ENCODE results near the gene ATG14.

Gene ATG14

DNA sequence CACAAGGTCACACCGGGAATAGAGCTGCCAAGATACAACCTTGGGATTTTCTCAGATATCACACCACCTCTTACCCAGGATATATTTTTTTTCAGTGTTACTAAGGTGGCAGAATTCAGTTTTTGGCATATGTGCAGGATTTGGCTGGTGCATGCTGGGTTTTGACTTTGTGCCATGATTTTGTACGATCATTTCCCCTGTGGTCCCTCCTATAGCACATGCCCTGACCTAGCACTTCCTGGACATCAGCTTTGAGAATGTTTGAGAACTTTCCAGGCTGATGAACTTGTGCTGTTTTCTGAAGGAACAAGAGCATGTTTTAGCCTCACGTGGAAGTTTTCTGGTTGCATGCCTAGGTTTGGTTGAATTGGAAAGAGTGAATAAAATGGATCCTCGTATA, 39.8 kb upstream of the ATG14 start:
- no peak overlapping the region for H3K4me3 ChIP-seq (ENCODE audit: low read length)
- no peak for DNase-seq (ENCODE audit: low read depth)
- TF ChIP-seq, protein P1, sequence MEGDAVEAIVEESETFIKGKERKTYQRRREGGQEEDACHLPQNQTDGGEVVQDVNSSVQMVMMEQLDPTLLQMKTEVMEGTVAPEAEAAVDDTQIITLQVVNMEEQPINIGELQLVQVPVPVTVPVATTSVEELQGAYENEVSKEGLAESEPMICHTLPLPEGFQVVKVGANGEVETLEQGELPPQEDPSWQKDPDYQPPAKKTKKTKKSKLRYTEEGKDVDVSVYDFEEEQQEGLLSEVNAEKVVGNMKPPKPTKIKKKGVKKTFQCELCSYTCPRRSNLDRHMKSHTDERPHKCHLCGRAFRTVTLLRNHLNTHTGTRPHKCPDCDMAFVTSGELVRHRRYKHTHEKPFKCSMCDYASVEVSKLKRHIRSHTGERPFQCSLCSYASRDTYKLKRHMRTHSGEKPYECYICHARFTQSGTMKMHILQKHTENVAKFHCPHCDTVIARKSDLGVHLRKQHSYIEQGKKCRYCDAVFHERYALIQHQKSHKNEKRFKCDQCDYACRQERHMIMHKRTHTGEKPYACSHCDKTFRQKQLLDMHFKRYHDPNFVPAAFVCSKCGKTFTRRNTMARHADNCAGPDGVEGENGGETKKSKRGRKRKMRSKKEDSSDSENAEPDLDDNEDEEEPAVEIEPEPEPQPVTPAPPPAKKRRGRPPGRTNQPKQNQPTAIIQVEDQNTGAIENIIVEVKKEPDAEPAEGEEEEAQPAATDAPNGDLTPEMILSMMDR (IDR thresholded peaks at IDR 0.05; ENCODE audit: insufficient read depth, low read depth, low read length, missing control alignments): no peak

DNA sequence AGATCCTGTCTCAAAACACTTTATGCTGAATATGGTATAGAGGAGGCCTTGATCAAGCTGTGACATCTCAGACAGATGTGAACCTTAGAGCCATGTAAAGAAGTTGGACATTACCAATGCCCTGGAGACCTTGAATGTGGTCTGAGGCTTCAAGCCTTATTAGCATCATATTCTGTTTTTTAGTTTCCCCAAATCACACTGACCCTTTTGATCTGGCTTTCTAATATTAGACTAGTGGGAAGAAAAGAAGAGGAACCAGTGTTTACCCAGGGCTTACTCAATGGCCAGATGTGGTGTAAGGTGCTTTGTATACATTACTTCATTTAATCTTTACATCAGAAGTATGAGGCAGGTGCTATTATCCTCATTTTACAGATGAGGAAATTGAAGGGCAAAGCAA, 39.4 kb upstream of the ATG14 start:
- TF ChIP-seq, protein P1 (IDR thresholded peaks at IDR 0.05; ENCODE audit: insufficient read depth, low read depth, low read length, missing control alignments): no peak
- DNase-seq (ENCODE audit: low read depth): no peak
- no peak overlapping the region for H3K4me3 ChIP-seq (ENCODE audit: low read length)

DNA sequence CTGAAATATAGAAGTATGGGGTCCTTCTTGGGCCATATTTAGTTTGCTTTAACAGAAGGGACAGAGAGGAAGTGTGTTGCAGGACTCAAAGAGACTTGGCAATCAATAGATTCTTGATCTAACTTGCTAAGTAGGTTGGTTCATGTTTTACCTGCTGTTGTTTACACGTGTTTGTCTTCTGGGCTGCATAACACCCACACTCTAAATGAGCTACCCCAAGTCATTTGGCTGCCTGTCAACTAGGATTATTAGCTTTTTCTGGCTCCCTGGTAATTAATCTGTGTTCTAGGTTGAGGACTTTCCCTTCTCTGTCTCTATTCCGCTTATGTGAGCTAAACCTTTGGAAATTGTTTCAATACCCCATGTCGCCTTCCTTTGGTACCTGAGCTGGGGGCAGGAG, 38.9 kb upstream of the ATG14 start:
- DNase-seq (ENCODE audit: low read depth): peak; percentile 34
- H3K4me3 ChIP-seq (ENCODE audit: low read length): no peak overlapping the region
- TF ChIP-seq, protein P1 (IDR thresholded peaks at IDR 0.05; ENCODE audit: insufficient read depth, low read depth, low read length, missing control alignments): no peak

DNA sequence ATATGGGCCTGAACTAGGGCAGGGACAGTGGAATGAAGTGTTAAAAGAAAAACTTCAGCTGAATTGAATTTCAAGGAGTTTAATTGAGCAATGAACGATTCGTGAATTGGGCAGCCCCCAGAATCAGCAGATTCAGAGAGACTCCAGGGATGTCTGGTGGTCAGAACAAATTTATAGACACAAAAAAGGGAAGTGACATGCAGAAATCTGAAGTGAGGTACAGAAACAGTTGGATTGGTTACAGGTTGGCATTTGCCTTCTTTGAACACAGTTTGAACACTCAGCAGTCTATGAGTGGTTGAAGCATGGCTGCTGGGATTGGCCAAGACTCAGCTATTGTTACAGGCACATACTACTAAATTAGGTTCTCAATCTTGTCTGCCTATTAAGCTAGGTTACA, 38.5 kb upstream of the ATG14 start:
- DNase-seq (ENCODE audit: low read depth): no peak
- TF ChIP-seq, protein P1 (IDR thresholded peaks at IDR 0.05; ENCODE audit: insufficient read depth, low read depth, low read length, missing control alignments): no peak
- no peak overlapping the region for H3K4me3 ChIP-seq (ENCODE audit: low read length)

DNA sequence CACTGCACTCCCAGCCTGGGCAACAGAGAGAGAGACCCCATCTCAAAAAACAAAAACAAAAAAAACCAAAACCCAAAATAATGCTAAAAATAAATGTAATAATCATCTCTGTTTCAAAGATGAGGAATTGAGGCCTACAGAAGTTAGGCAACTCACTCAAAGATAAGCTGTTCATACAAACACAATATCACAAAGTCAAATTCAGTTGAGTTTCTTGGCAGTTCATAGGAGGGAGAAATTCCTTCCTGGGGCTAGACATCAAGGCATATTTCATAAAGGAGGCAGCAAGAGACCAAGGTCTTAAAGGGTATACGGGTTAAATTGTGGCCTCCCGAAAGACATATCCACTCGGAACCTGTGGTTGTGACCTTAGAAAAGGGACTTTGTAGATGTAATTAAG, 37.5 kb upstream of the ATG14 start:
- no peak overlapping the region for H3K4me3 ChIP-seq (ENCODE audit: low read length)
- TF ChIP-seq, protein P1 (IDR thresholded peaks at IDR 0.05; ENCODE audit: insufficient read depth, low read depth, low read length, missing control alignments): no peak
- no peak for DNase-seq (ENCODE audit: low read depth)

DNA sequence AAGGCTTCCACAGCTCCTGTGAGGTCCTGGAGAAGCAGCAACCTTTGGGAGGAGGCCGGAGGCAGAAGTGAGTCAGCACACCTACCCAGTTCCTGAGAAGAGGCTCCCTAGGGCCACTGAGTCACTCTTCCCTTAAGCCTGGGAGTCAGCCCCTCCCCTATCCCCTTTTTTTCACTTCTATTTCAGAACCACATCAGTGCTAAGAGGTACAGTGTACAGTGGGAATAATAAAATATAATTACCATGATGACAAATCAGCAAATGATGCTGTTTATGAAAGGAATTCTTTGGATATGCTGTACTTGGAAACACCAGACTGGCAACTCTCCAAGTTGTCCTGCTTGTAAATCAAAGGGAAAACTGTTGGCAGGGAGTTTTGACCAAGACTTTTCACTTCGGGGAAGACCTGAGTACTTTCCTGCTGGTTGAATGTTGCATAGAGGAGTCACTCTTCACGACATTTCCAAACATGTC, 36.5 kb upstream of the ATG14 start:
- peak; percentile 98 for DNase-seq (ENCODE audit: low read depth)
- TF ChIP-seq, protein P1 (IDR thresholded peaks at IDR 0.05; ENCODE audit: insufficient read depth, low read depth, low read length, missing control alignments): no peak
- H3K4me3 ChIP-seq (ENCODE audit: low read length): no peak overlapping the region

DNA sequence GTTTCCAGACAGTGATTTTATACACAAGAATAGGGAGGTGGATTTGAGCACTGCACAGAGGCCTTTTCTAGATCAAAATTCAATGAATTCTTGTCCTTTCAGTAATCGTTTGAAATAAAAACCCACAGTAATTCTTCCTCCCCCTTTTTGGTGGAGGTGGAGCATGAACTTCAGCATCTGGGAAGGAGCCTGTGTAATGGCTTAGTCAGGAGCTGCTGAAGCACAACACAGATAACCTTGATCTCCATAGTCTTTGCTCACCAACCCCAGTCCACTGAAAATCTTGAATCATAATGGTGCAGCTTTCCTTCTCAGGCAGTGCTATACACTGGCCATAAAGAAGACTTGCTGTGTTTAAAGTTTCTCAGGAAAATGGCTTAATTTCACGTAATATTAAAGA, 35.2 kb upstream of the ATG14 start:
- TF ChIP-seq, protein P1 (IDR thresholded peaks at IDR 0.05; ENCODE audit: insufficient read depth, low read depth, low read length, missing control alignments): no peak
- no peak overlapping the region for H3K4me3 ChIP-seq (ENCODE audit: low read length)
- DNase-seq (ENCODE audit: low read depth): peak; percentile 84
